Measurements from ENCODE around the gene ASB6.

Gene ASB6

GRCh38 chr9:129614932-129615331 lies 27.0 kb downstream of the ASB6 start:
- no peak for TF ChIP-seq CTCF (IDR thresholded peaks at IDR 0.05; ENCODE audit: low read depth, low read length)
- no peak for DNase-seq (ENCODE audit: low read depth in 2 of 2)

DNA sequence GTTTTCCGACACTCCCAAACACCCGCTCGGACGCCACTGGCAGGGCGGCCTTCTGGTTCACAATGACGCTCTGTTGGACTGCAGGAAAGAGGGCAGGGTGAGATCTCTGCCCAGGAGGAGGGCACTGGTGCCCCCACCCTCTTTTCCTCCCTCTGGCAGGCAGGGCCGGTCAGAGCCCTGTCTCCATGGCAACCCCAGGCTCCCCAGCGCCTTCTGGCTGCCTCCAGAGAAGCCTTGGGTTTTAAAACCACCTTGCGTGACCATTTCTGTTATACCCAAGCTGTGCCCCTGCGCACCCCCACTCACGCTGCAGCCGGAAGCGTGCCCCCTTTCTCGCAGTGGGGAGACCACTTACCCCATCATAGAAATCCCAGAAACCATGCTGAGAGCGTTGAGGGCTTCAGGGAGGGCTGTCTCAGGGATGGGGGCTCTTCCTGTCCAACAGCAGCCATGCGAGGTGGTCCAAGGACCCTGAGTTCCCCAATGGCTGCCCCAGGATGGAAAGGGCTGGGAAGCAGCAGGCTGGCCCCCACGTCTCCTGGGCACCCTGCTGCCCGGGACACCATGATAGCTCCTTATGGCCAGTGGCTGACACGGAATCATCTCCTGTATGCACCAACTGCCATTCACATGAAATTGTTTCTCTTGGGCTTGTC lies 28.3 kb downstream of the ASB6 start:
- no peak for TF ChIP-seq CTCF (IDR thresholded peaks at IDR 0.05; ENCODE audit: low read depth, low read length)
- no peak for DNase-seq (ENCODE audit: low read depth in 2 of 2)
- no peak overlapping the region for H3K4me3 ChIP-seq (replicated peaks in 1 of 2; ENCODE audit: low read depth in 2 of 2, low read length in 2 of 2)

More at GRCh38 chr9:129614932-129615331, 27.0 kb downstream of the ASB6 start:
- no peak overlapping the region for H3K4me3 ChIP-seq (replicated peaks in 1 of 2; ENCODE audit: low read depth in 2 of 2, low read length in 2 of 2)

GRCh38 chr9:129612815-129613519 lies 29.0 kb downstream of the ASB6 start:
- DNase-seq (ENCODE audit: low read depth in 2 of 2) = no peak
- TF ChIP-seq CTCF (IDR thresholded peaks at IDR 0.05; ENCODE audit: low read depth, low read length) = no peak
- H3K4me3 ChIP-seq (replicated peaks in 1 of 2; ENCODE audit: low read depth in 2 of 2, low read length in 2 of 2) = no peak overlapping the region

- no peak for TF ChIP-seq CTCF (IDR thresholded peaks at IDR 0.05; ENCODE audit: low read depth, low read length)
- no peak overlapping the region for H3K4me3 ChIP-seq (replicated peaks in 1 of 2; ENCODE audit: low read depth in 2 of 2, low read length in 2 of 2)
- DNase-seq (ENCODE audit: low read depth in 2 of 2) = no peak
Observed at GRCh38 chr9:129612123-129612522, 29.8 kb downstream of the ASB6 start.

- no peak for TF ChIP-seq CTCF (IDR thresholded peaks at IDR 0.05; ENCODE audit: low read depth, low read length)
- peak overlapping the region in 1 of 2 donors; percentile 61 for H3K4me3 ChIP-seq (replicated peaks in 1 of 2; ENCODE audit: low read depth in 2 of 2, low read length in 2 of 2)
- DNase-seq (ENCODE audit: low read depth in 2 of 2) = no peak
Observed at GRCh38 chr9:129611307-129611800, 30.6 kb downstream of the ASB6 start.

DNA sequence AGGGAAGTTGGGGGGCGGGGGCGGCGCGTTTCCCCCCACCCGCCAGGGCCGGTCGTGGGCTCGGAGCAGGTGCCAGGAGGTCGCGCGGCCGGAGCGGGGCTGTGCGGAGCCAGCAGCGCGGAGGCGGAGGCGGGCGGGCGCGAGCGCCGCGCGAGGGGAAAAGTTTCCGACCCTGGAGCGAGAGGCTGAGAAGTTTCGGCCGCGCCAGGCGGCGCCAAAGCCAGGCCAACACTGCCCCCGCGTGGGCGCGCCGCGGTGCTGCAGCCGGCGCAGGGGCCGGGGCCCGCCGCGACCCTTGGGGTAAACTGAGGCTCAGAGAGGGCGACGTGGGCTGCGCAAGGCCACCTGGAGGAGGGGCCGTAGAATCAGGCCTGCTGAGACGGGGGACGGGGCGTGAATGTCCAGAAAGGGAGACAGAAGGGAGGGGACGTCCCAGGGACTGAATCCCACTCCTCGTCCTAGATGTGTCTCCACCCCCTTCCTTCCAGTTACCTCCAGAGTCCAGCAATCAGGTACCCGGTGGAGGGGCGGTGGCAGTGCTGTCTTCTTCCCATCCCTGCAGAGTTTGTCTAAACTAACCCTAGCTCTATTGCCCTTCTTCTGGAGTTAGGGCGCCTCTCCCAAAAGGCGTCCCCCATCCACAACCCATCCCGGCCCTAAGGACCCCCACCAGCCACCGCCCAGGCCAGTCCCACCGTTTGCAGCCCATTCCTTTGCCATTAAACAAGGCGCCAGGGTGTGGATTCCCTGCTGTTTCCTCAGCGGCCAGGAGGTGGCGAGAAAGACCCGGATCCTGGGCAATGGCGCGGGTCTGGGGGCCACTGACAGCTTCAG lies 31.3 kb downstream of the ASB6 start:
- peak; percentile 81 for TF ChIP-seq CTCF (IDR thresholded peaks at IDR 0.05; ENCODE audit: low read depth, low read length)
- DNase-seq (ENCODE audit: low read depth in 2 of 2) = peak; percentile 68 to 76
- H3K4me3 ChIP-seq (replicated peaks in 1 of 2; ENCODE audit: low read depth in 2 of 2, low read length in 2 of 2) = peak overlapping the region; percentile 56 to 61
